ENCODE results near the gene MPV17L2. TPM values are rescaled to one million over a fixed set of nuclear protein-coding genes. Genes with fewer than 3 reads are reported as not detected.

Gene MPV17L2
- total RNA-seq, 5 donors from 2014 or later (not counting 1 experiment from before 2014, with no cell fraction given): 3.8 to 8.2 (median 8.1) TPM

DNA sequence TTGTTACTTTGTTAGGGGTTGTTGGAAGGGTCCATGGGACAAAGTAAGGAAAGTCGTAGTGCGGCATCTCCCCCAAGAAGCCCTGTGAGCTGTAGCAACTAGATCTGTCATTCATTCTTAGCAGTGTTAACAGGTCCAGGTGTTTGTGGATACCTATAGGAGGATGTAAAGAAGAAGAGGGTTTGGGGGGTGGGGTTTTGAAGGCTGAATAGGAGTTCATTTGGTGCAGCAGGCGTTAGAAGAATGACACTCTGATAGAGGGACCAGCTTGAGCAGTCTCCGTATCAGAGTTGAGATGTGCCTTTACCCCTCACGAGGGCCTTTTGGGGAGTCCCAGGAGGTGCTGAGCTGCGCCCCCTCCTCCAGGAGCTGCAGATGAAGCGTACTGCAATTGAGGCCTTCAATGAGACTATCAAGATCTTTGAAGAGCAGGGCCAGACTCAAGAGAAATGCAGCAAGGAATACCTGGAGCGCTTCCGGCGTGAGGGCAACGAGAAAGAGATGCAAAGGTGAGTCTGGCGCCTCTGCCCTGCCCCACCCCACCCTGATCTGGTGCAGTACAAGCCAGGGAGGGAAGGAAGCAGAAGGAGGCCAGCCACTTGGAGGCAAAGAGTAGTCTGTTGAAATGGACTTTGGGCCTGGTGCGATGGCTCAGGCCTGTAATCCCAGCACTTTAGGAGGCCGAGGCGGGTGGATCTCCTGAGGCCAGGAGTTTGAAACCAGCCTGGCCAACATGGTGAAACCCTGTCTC, 27.0 kb upstream of the MPV17L2 start:
- no peaks in the 10 kb centered on the region for H3K9me3 ChIP-seq
- peaks cover 24% of the 10 kb centered on the region for H3K36me3 Mint-ChIP-seq
- peaks cover 0 to 10% (median 7%) of the 10 kb centered on the region in 3 donors for H3K4me1 Mint-ChIP-seq
- DNase-seq (no peak), ATAC-seq (replicated peaks in 1 of 4) (no peak)
- H3K27me3 ChIP-seq (replicated peaks in 1 of 2; ENCODE audit: control insufficient read depth in 2 of 2, extremely low read depth in 1 of 2, insufficient read depth in 2 of 2, low read length in 1 of 2): no peaks in the 10 kb centered on the region
- no peak overlapping the region for H3K27ac ChIP-seq (ENCODE audit: low read length)
- POLR2A ChIA-PET: no interaction called here
- H3K27ac Mint-ChIP-seq: no peak overlapping the region
- no peaks in the 10 kb centered on the region for H3K9me3 Mint-ChIP-seq
- H3K4me3 ChIP-seq (ENCODE audit: control insufficient read depth in 1 of 2, extremely low read depth in 1 of 2, low read length in 1 of 2): no peak overlapping the region
- 98% methylated on average over 10 of the region's 15 CpGs for WGBS (ENCODE audit: insufficient coverage)
- H3K4me1 ChIP-seq (ENCODE audit: control insufficient read depth in 1 of 2, extremely low read depth in 1 of 2, insufficient read depth in 2 of 2, low read length in 2 of 2): peaks cover 3 to 13% of the 10 kb centered on the region in 2 experiments
- no peak overlapping the region for H3K4me3 Mint-ChIP-seq
- CTCF ChIA-PET: interaction anchor here (0.6 to 0.7 kb wide), 3 partner anchors 160 to 483 kb away, joined by 3 to 9 read pairs (median 4); no protein-coding TSS in a partner anchor
- H3K27me3 Mint-ChIP-seq: no peaks in the 10 kb centered on the region
- H3K36me3 ChIP-seq (ENCODE audit: control insufficient read depth in 2 of 2, extremely low read depth in 1 of 2, insufficient read depth in 1 of 2, low read length in 1 of 2): peaks cover 30 to 40% of the 10 kb centered on the region in 2 donors

DNA sequence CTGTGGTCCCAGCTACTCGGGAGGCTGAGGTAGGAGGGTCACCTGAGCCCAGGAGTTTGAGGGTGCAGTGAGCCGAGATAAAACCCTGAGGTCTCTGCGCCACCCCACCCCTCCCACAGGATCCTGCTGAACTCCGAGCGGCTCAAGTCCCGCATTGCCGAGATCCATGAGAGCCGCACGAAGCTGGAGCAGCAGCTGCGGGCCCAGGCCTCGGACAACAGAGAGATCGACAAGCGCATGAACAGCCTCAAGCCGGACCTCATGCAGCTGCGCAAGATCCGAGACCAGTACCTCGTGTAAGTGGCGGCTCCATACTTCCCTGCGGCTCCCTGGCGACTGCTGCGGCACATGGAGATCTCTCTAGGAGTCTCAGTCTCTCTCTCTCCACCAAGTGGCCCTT, 26.0 kb upstream of the MPV17L2 start:
- H3K4me1 Mint-ChIP-seq: peaks cover 0 to 4% (median 3%) of the 10 kb centered on the region in 3 donors

DNA sequence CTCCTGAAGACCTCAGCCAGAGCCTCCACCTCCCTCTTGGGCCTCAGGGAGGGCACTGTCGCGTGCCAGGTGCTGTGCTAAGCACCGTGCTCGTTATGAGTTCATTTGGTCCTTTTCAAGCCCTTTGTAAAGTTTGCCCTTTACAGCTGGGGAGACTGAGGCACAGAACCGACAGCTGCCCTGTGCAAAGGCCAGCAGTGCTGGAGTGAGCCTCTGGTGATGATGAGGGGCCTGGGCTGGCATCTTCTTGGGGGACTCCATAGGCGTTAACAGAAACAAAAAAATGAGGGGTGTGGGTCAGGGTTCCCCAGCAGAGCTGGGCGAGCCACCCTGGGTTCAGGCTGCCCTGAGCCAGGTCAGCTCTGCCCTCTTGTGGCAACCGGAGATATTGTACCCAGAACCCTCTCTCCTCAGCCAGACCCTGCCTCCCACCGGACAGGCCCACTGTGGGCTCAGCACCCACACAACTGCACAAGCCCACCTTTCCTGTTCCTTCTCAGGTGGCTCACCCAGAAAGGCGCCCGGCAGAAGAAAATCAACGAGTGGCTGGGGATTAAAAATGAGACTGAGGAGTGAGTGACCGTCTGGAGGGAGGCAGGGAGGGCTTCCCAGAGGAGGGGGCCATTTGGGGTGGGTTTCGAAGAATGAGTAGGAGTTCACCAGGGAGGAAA, 24.9 kb upstream of the MPV17L2 start:
- no peak overlapping the region for H3K27ac ChIP-seq (ENCODE audit: low read length)
- ChIA-PET POLR2A (no interaction called here), CTCF (interaction anchor here in 1 of 2 donors (0.6 to 1.0 kb wide), 3 partner anchors 64 to 195 kb away, joined by 3 to 7 read pairs (median 3); no protein-coding TSS in a partner anchor)
- peaks cover 22% of the 10 kb centered on the region for H3K36me3 Mint-ChIP-seq
- H3K9me3 Mint-ChIP-seq: no peaks in the 10 kb centered on the region
- H3K4me3 Mint-ChIP-seq: no peak overlapping the region
- H3K4me3 ChIP-seq (ENCODE audit: control insufficient read depth in 1 of 2, extremely low read depth in 1 of 2, low read length in 1 of 2): no peak overlapping the region
- 64% methylated on average over 8 of the region's 14 CpGs for WGBS (ENCODE audit: insufficient coverage)
- peak; percentile 78 to 93 (median 90) for ATAC-seq (replicated peaks in 1 of 4)
- DNase-seq: peak in 28 of 35 experiments; percentile 30 to 77 (median 52)
- H3K4me1 Mint-ChIP-seq: peaks cover 0 to 8% (median 3%) of the 10 kb centered on the region in 3 donors
- H3K27me3 Mint-ChIP-seq: no peaks in the 10 kb centered on the region
- H3K4me1 ChIP-seq (ENCODE audit: control insufficient read depth in 1 of 2, extremely low read depth in 1 of 2, insufficient read depth in 2 of 2, low read length in 2 of 2): peaks cover 0 to 10% of the 10 kb centered on the region in 2 experiments
- no peak overlapping the region for H3K27ac Mint-ChIP-seq
- peaks cover 22 to 27% of the 10 kb centered on the region in 2 donors for H3K36me3 ChIP-seq (ENCODE audit: control insufficient read depth in 2 of 2, extremely low read depth in 1 of 2, insufficient read depth in 1 of 2, low read length in 1 of 2)
- H3K9me3 ChIP-seq: no peaks in the 10 kb centered on the region
- H3K27me3 ChIP-seq (replicated peaks in 1 of 2; ENCODE audit: control insufficient read depth in 2 of 2, extremely low read depth in 1 of 2, insufficient read depth in 2 of 2, low read length in 1 of 2): no peaks in the 10 kb centered on the region

More for the DNA sequence above, 26.0 kb upstream of the MPV17L2 start:
- Histone ChIP-seq H3K4me1 (ENCODE audit: control insufficient read depth in 1 of 2, extremely low read depth in 1 of 2, insufficient read depth in 2 of 2, low read length in 2 of 2) (peaks cover 0 to 6% of the 10 kb centered on the region in 2 experiments), H3K4me3 (ENCODE audit: control insufficient read depth in 1 of 2, extremely low read depth in 1 of 2, low read length in 1 of 2) (no peak overlapping the region), H3K27ac (ENCODE audit: low read length) (no peak overlapping the region), H3K9me3 (no peaks in the 10 kb centered on the region), H3K27me3 (replicated peaks in 1 of 2; ENCODE audit: control insufficient read depth in 2 of 2, extremely low read depth in 1 of 2, insufficient read depth in 2 of 2, low read length in 1 of 2) (no peaks in the 10 kb centered on the region), H3K36me3 (ENCODE audit: control insufficient read depth in 2 of 2, extremely low read depth in 1 of 2, insufficient read depth in 1 of 2, low read length in 1 of 2) (peaks cover 25 to 36% of the 10 kb centered on the region in 2 donors)
- Mint-ChIP-seq H3K4me3 (no peak overlapping the region), H3K27ac (no peak overlapping the region), H3K27me3 (no peaks in the 10 kb centered on the region), H3K36me3 (peaks cover 24% of the 10 kb centered on the region), H3K9me3 (no peaks in the 10 kb centered on the region)
- ATAC-seq (replicated peaks in 1 of 4): no peak
- ChIA-PET CTCF (interaction anchor here in 1 of 2 donors (0.6 kb wide), 1 partner anchor 159 kb away, joined by 4 read pairs; no protein-coding TSS in a partner anchor), POLR2A (no interaction called here)
- WGBS (ENCODE audit: insufficient coverage): 98% methylated on average over 20 of the region's 21 CpGs
- no peak for DNase-seq

DNA sequence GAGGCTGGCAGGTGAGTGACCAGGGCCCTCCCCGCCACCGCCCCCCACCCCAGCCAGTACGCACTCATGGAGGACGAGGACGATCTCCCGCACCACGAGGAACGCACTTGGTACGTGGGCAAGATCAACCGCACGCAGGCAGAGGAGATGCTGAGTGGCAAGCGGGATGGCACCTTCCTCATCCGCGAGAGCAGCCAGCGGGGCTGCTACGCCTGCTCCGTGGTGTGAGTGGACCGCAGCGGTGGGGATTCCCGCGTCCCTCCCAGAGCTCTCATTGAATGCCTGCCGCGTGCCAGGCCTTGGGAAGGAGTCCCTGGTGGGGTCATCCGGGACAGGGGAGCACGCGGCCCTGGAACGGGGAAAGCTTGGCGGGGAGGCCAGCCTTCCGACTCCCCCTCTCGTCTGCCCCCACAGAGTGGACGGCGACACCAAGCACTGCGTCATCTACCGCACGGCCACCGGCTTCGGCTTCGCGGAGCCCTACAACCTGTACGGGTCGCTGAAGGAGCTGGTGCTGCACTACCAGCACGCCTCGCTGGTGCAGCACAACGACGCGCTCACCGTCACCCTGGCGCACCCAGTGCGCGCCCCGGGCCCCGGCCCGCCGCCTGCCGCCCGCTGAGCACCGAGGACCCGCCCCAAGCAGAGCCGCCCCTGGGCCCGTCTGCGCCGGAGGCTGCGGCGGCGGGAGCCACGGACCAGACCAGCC, 24.2 kb upstream of the MPV17L2 start:
- H3K4me3 ChIP-seq (ENCODE audit: control insufficient read depth in 1 of 2, extremely low read depth in 1 of 2, low read length in 1 of 2): no peak overlapping the region
- H3K27ac ChIP-seq (ENCODE audit: low read length): no peak overlapping the region
- Mint-ChIP-seq H3K9me3 (no peaks in the 10 kb centered on the region), H3K4me1 (peaks cover 0 to 11% (median 6%) of the 10 kb centered on the region in 3 donors), H3K27me3 (no peaks in the 10 kb centered on the region), H3K36me3 (peaks cover 18% of the 10 kb centered on the region), H3K4me3 (no peak overlapping the region), H3K27ac (no peak overlapping the region)
- H3K36me3 ChIP-seq (ENCODE audit: control insufficient read depth in 2 of 2, extremely low read depth in 1 of 2, insufficient read depth in 1 of 2, low read length in 1 of 2): peaks cover 19 to 21% of the 10 kb centered on the region in 2 donors
- 95% methylated on average over 66 of the region's 66 CpGs for WGBS (ENCODE audit: insufficient coverage)
- no peaks in the 10 kb centered on the region for H3K27me3 ChIP-seq (replicated peaks in 1 of 2; ENCODE audit: control insufficient read depth in 2 of 2, extremely low read depth in 1 of 2, insufficient read depth in 2 of 2, low read length in 1 of 2)
- DNase-seq (no peak), ATAC-seq (replicated peaks in 1 of 4) (no peak)
- ChIA-PET CTCF (interaction anchor here (0.6 to 1.0 kb wide), 4 partner anchors 22 to 236 kb away, joined by 3 to 8 read pairs (median 4); no protein-coding TSS in a partner anchor), POLR2A (no interaction called here)
- H3K9me3 ChIP-seq: no peaks in the 10 kb centered on the region
- H3K4me1 ChIP-seq (ENCODE audit: control insufficient read depth in 1 of 2, extremely low read depth in 1 of 2, insufficient read depth in 2 of 2, low read length in 2 of 2): peaks cover 0 to 15% of the 10 kb centered on the region in 2 experiments

DNA sequence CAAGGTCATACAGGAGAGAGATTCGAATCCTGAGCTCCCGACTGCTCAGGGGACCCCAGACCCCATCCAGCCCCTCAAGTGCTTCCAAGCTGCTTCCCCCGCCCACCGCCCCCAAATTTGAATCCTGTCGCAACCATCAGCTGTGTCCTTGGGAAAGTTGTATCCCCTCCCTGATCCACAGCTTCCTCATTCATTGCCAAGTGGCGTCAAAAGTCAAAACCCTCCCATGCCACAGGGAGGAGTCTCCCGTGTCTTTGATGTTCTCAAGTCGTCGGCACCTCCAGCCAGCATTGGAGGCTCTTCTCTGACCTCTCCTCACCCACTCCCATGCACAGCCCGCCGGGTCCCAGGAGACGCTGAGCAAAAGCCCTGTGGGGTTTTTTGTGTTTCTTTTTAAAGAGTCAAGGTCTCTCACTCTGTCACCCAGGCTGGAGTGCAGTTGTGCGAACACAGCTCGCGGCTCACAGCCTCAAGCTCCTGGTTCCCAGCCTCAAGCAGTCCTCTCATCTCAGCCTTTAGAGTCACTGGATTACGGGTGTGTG, 22.2 kb upstream of the MPV17L2 start:
- POLR2A ChIA-PET: interaction anchor here in 1 of 2 donors (0.6 kb wide), 1 partner anchor 133 kb away, joined by 4 read pairs; no protein-coding TSS in a partner anchor
- Mint-ChIP-seq H3K4me1 (peaks cover 0 to 25% (median 15%) of the 10 kb centered on the region in 3 donors), H3K27ac (peak overlapping the region in 1 of 2 donors; percentile 30), H3K4me3 (no peak overlapping the region), H3K9me3 (no peaks in the 10 kb centered on the region), H3K27me3 (no peaks in the 10 kb centered on the region), H3K36me3 (peaks cover 15% of the 10 kb centered on the region)
- 88% methylated on average over 10 of the region's 16 CpGs for WGBS (ENCODE audit: insufficient coverage)
- Histone ChIP-seq H3K9me3 (no peaks in the 10 kb centered on the region), H3K4me1 (ENCODE audit: control insufficient read depth in 1 of 2, extremely low read depth in 1 of 2, insufficient read depth in 2 of 2, low read length in 2 of 2) (peaks cover 2 to 27% of the 10 kb centered on the region in 2 experiments), H3K36me3 (ENCODE audit: control insufficient read depth in 2 of 2, extremely low read depth in 1 of 2, insufficient read depth in 1 of 2, low read length in 1 of 2) (peaks cover 15 to 16% of the 10 kb centered on the region in 2 donors), H3K4me3 (ENCODE audit: control insufficient read depth in 1 of 2, extremely low read depth in 1 of 2, low read length in 1 of 2) (no peak overlapping the region), H3K27me3 (replicated peaks in 1 of 2; ENCODE audit: control insufficient read depth in 2 of 2, extremely low read depth in 1 of 2, insufficient read depth in 2 of 2, low read length in 1 of 2) (peaks cover 0 to 3% of the 10 kb centered on the region in 2 experiments), H3K27ac (ENCODE audit: low read length) (no peak overlapping the region)
- DNase-seq: peak in 1 of 35 experiments; percentile 31
- CTCF ChIA-PET: no interaction called here
- ATAC-seq (replicated peaks in 1 of 4): no peak
